PFSK-1 (cell line): Measurements from ENCODE around the gene KLHDC8A.

Source experiments
- POLR2AphosphoS5 ChIP-seq: IDR thresholded peaks from 2 replicates; pipeline ENCODE4 v1.6.1; 2012; ENCODE audit warnings: low read depth, mild to moderate bottlenecking, control low read depth, low read length, moderate library complexity
- TAF1 ChIP-seq: IDR thresholded peaks from 2 replicates; pipeline ENCODE4 v1.6.1; 2012; ENCODE audit warnings: low read length, control low read depth, borderline replicate concordance; ENCODE audit not compliant: insufficient read depth

DNA sequence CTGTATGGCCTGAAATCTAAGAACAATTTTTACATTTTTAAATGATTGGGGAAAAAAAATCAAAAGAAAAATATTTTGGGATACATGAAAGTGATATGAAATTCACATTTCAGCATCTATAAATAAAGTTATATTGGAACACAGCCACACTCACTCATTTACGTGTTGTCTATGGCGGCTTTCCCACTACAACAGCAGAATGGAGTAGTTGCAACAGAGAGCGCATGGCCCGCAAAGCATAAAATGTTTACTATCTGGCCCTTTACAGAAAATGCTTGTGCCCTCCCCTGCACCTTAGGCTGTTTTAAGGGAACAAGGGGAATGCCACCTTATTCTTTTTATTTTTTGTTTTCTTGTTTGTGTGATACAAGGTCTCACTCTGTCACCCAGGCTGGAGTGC, 3.5 kb downstream of the KLHDC8A start:
- TF ChIP-seq TAF1 (no peak), POLR2AphosphoS5 (no peak)
